Liver (tissue), 9 donors: Measurements from ENCODE around the gene FOXJ2. TPM values are rescaled to one million over a fixed set of nuclear protein-coding genes. Genes with fewer than 3 reads are reported as not detected.
"Not testable (repeated sequence)": the region's sequence is repeated elsewhere in the genome, so short reads cannot be mapped to it uniquely, and the experiment has no call there.

Source experiments
- DNase-seq: peaks from one replicate; pipeline ENCODE4 v3.0.0-alpha.2; 2017; ENCODE audit warnings: low spot score
- H3K27ac ChIP-seq, 2 donors: one replicate each; pipeline ENCODE4 v1.7.0; 2013; ENCODE audit warnings: inconsistent platforms in 2 of 2, low read length in 2 of 2, control low read depth in 1 of 2, low read depth in 1 of 2, mild to moderate bottlenecking in 1 of 2
- H3K27me3 ChIP-seq, 4 donors: one replicate each; pipeline versions ENCODE4 v1.6.1 to v1.7.0; 2013; ENCODE audit warnings: low read length in 3 of 4, inconsistent platforms in 1 of 4, mild to moderate bottlenecking in 1 of 4, moderate library complexity in 1 of 4; ENCODE audit not compliant: control insufficient read depth in 4 of 4, insufficient read depth in 4 of 4
- H3K36me3 ChIP-seq, 4 donors: one replicate each; pipeline versions ENCODE4 v1.6.1 to v1.7.0; 2013; ENCODE audit warnings: low read length in 3 of 4, mild to moderate bottlenecking in 3 of 4, low read depth in 1 of 4, moderate library complexity in 1 of 4; ENCODE audit not compliant: control insufficient read depth in 4 of 4, insufficient read depth in 3 of 4
- H3K4me1 ChIP-seq, 4 donors: one replicate each; pipeline versions ENCODE4 v1.6.1 to v1.7.0; 2013; ENCODE audit warnings: low read length in 3 of 4, mild to moderate bottlenecking in 3 of 4, moderate library complexity in 1 of 4; ENCODE audit not compliant: control insufficient read depth in 4 of 4, insufficient read depth in 4 of 4
- H3K4me3 ChIP-seq, 3 donors: one replicate each; pipeline versions ENCODE4 v1.6.1 to v1.7.0; 2013; ENCODE audit warnings: low read length in 3 of 3, control low read depth in 1 of 3, low read depth in 1 of 3, mild to moderate bottlenecking in 1 of 3
- H3K9ac ChIP-seq, 2 donors: one replicate each; pipeline ENCODE4 v1.7.0; 2013; ENCODE audit warnings: low read length in 2 of 2, mild to moderate bottlenecking in 2 of 2, moderate library complexity in 2 of 2, control low read depth in 1 of 2, low read depth in 1 of 2
- H3K9me3 ChIP-seq, 4 donors: one replicate each; pipeline versions ENCODE4 v1.6.1 to v1.7.0; 2013; ENCODE audit warnings: low read length in 3 of 4; ENCODE audit not compliant: control insufficient read depth in 4 of 4
- FOXA1 ChIP-seq: IDR thresholded peaks from 2 replicates; pipeline ENCODE4 v1.6.1; 2016; ENCODE audit warnings: antibody characterized with exemption
- FOXA2 ChIP-seq: IDR thresholded peaks from 2 replicates; pipeline ENCODE4 v1.6.1; 2016; ENCODE audit warnings: antibody characterized with exemption
- HNF4G ChIP-seq: IDR thresholded peaks from 2 replicates; pipeline ENCODE4 v1.6.1; 2016; ENCODE audit warnings: antibody characterized with exemption
- JUND ChIP-seq, 2 donors: IDR thresholded peaks; 2 replicates each; pipeline ENCODE4 v1.6.1; 2016; ENCODE audit warnings: antibody characterized with exemption in 2 of 2
- NR2F2 ChIP-seq: IDR thresholded peaks from 2 replicates; pipeline ENCODE4 v1.6.1; 2016; ENCODE audit warnings: antibody characterized with exemption
- RAD21 ChIP-seq, 2 donors: IDR thresholded peaks; 2 replicates each; pipeline ENCODE4 v1.6.1; 2016; ENCODE audit warnings: antibody characterized with exemption in 2 of 2, mild to moderate bottlenecking in 2 of 2
- RXRA ChIP-seq, 2 donors: IDR thresholded peaks; 2 replicates each; pipeline ENCODE4 v1.6.1; 2017 to 2018; ENCODE audit warnings: antibody characterized with exemption in 2 of 2, mild to moderate bottlenecking in 1 of 2
- TAF1 ChIP-seq: conservative IDR thresholded peaks from 2 replicates; pipeline ENCODE4 v1.6.1; 2016; ENCODE audit warnings: antibody characterized with exemption, mild to moderate bottlenecking
- YY1 ChIP-seq: IDR thresholded peaks from 2 replicates; pipeline ENCODE4 v1.6.1; 2016; ENCODE audit warnings: antibody characterized with exemption, mild to moderate bottlenecking
- WGBS: extraction: QIAGEN DNeasy Blood & Tissue Kit; methylation state at CpG from one replicate; pipeline ENCODE4 v1.1.7; 2013; 5-methylcytosine and 5-hydroxymethylcytosine counted together
- polyA plus RNA-seq, 2 donors: library from polyadenylated mRNA; stranded (reverse) in 1 of 2; unstranded in 1 of 2; fragments of 200-250 nt in 1 of 2; fragments of >200 nt in 1 of 2; fragmentation: Nextera tagmentation in 1 of 2; extraction: Ambion mirVana in 1 of 2; gene quantifications; one replicate each; pipeline versions ENCODE4 v1.2.1 to v1.2.3, GENCODE V29; 2013 to 2015
- total RNA-seq, 2 donors: library from RNA; depleted of rRNA; stranded (reverse); fragments of >200 nt; gene quantifications; one replicate each; pipeline ENCODE4 v1.2.3, GENCODE V29; 2014
- TF ChIP-seq, protein P1 (sequence below): IDR thresholded peaks from 2 replicates; pipeline ENCODE4 v1.6.1; 2016; ENCODE audit warnings: antibody characterized with exemption
- TF ChIP-seq, protein P2 (sequence below): IDR thresholded peaks from 2 replicates; pipeline ENCODE4 v1.6.1; 2016; ENCODE audit warnings: antibody characterized with exemption, mild to moderate bottlenecking
- TF ChIP-seq, protein P3 (sequence below): fragments of 150-350 bp; IDR thresholded peaks from 2 replicates; pipeline ENCODE4 v1.5.1; 2017; ENCODE audit warnings: improper control_type of control experiment, low read depth, low read length; ENCODE audit not compliant: missing input control
- TF ChIP-seq, protein P4 (sequence below): IDR thresholded peaks from 2 replicates; pipeline ENCODE4 v1.6.1; 2016; ENCODE audit warnings: antibody characterized with exemption
- donor health status: healthy.
- donor health status: healthy.
- donor health status: healthy.
- donor health status: healthy.
- donor health status: healthy.

The FOXJ2 gene
- total and polyA plus RNA-seq, 4 donors = 2.3 to 9.2 (median 3.7) TPM

DNA sequence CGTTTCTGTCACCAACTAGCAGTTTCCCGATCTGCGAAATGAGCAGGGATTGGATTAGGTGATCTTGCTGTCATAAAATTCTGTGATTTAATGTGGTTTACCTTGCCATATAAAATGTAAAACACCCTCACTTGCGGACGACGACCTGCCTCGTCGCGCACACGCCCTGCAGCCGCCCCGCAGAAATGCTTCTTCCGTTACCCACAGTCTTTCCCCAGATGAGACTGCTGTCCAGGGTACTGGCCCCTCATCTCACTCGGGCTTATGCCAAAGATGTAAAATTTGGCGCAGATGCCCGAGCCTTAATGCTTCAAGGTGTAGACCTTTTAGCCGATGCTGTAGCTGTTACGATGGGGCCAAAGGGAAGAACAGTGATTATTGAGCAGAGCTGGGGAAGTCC is 17.7 kb upstream of the FOXJ2 start:
- WGBS = 53% methylated on average over 18 of the region's 18 CpGs
- no peak overlapping the region for H3K4me3 ChIP-seq
- H3K27me3 ChIP-seq = peaks cover 0 to 7% (median 3%) of the 10 kb centered on the region in 4 donors
- TF ChIP-seq, protein P1, sequence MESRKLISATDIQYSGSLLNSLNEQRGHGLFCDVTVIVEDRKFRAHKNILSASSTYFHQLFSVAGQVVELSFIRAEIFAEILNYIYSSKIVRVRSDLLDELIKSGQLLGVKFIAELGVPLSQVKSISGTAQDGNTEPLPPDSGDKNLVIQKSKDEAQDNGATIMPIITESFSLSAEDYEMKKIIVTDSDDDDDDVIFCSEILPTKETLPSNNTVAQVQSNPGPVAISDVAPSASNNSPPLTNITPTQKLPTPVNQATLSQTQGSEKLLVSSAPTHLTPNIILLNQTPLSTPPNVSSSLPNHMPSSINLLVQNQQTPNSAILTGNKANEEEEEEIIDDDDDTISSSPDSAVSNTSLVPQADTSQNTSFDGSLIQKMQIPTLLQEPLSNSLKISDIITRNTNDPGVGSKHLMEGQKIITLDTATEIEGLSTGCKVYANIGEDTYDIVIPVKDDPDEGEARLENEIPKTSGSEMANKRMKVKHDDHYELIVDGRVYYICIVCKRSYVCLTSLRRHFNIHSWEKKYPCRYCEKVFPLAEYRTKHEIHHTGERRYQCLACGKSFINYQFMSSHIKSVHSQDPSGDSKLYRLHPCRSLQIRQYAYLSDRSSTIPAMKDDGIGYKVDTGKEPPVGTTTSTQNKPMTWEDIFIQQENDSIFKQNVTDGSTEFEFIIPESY = no peak
- TF ChIP-seq, protein P2, sequence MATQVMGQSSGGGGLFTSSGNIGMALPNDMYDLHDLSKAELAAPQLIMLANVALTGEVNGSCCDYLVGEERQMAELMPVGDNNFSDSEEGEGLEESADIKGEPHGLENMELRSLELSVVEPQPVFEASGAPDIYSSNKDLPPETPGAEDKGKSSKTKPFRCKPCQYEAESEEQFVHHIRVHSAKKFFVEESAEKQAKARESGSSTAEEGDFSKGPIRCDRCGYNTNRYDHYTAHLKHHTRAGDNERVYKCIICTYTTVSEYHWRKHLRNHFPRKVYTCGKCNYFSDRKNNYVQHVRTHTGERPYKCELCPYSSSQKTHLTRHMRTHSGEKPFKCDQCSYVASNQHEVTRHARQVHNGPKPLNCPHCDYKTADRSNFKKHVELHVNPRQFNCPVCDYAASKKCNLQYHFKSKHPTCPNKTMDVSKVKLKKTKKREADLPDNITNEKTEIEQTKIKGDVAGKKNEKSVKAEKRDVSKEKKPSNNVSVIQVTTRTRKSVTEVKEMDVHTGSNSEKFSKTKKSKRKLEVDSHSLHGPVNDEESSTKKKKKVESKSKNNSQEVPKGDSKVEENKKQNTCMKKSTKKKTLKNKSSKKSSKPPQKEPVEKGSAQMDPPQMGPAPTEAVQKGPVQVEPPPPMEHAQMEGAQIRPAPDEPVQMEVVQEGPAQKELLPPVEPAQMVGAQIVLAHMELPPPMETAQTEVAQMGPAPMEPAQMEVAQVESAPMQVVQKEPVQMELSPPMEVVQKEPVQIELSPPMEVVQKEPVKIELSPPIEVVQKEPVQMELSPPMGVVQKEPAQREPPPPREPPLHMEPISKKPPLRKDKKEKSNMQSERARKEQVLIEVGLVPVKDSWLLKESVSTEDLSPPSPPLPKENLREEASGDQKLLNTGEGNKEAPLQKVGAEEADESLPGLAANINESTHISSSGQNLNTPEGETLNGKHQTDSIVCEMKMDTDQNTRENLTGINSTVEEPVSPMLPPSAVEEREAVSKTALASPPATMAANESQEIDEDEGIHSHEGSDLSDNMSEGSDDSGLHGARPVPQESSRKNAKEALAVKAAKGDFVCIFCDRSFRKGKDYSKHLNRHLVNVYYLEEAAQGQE = peak; percentile 22
- H3K4me1 ChIP-seq = peaks cover 0 to 6% (median 2%) of the 10 kb centered on the region in 4 donors
- H3K27ac ChIP-seq = no peak overlapping the region
- DNase-seq = no peak
- H3K36me3 ChIP-seq = no peaks in the 10 kb centered on the region
- H3K9me3 ChIP-seq = no peaks in the 10 kb centered on the region
- H3K9ac ChIP-seq = no peak overlapping the region

DNA sequence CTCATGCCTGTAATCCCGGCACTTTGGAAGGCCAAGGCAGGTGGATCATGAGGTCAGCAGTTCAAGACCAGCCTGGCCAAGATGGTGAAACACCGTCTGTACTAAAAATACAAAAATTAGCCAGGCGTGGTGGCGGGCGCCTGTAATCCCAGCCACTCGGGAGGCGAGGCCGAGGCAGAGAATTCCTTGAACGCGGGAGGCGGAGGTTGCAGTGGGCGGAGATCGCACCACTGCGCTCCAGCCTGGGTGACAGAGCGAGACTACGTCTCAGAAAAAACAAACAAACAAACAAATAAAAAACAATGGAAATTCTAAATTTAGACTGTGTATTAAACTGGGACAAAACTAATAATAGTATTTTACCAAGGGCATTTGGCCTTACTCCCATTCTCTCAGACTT is 14.3 kb upstream of the FOXJ2 start:
- H3K4me1 ChIP-seq, DNase-seq: not testable (repeated sequence)
- 57% methylated on average over 16 of the region's 16 CpGs for WGBS

DNA sequence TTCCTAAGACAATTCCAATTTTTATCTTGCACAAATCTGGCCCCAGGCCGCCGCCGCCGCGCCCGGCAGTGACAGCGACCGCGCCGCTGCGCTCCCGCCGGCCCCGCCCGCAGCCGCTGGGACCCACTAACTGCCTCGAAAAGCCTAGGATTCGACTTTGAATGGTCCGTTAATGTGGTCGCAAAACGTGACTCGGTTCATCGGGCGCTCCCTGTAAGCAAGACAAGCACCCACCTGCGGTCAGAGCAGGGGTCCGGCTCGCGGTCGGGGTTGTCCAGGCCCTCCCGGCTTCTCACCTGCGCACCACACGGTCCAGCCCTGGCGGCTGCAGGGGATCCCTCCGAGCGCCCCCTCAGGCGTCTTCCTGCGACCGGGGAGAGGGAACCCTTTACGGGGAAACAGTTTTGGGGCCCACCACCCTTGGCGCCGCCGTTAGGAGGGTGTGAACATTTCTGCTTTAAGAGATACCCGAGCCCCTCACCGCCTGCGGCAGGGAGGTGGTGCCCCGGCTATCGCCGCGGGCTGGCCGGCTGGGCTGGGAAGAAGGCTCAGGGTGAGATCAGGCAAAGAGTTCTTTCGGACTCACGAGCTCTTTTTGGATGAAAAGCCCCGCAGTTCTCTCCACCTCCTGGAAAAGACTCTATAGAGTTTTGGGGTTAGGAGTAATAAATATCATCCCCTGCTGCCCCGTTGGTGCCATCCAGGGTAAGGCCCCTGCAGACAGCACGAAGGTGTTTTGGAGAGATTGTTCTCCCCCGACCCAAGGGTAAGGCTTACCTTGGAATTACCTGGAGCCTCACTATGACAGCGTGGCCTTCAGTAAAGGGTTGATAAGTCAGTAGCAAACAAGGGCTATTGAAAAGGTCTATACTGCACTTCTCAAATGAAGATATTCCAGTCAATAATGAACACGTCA is 13.6 kb upstream of the FOXJ2 start:
- Histone ChIP-seq H3K4me1 (peaks cover 0 to 6% (median 2%) of the 10 kb centered on the region in 4 donors), H3K36me3 (no peaks in the 10 kb centered on the region), H3K27me3 (peaks cover 0 to 9% (median 3%) of the 10 kb centered on the region in 4 donors), H3K4me3 (peak overlapping the region in 1 of 3 donors; percentile 36), H3K27ac (no peak overlapping the region), H3K9me3 (no peaks in the 10 kb centered on the region), H3K9ac (no peak overlapping the region)
- WGBS = 6% methylated on average over 58 of the region's 58 CpGs
- peak; percentile 72 for DNase-seq
- TF ChIP-seq RAD21 (IDR thresholded peaks at IDR 0.05) = no peak
- TF ChIP-seq FOXA2 = no peak
- TF ChIP-seq JUND (IDR thresholded peaks at IDR 0.05) = no peak
- TF ChIP-seq YY1 = no peak
- TF ChIP-seq RXRA (IDR thresholded peaks at IDR 0.05) = no peak
- no peak for TF ChIP-seq FOXA1
- TF ChIP-seq, protein P3, sequence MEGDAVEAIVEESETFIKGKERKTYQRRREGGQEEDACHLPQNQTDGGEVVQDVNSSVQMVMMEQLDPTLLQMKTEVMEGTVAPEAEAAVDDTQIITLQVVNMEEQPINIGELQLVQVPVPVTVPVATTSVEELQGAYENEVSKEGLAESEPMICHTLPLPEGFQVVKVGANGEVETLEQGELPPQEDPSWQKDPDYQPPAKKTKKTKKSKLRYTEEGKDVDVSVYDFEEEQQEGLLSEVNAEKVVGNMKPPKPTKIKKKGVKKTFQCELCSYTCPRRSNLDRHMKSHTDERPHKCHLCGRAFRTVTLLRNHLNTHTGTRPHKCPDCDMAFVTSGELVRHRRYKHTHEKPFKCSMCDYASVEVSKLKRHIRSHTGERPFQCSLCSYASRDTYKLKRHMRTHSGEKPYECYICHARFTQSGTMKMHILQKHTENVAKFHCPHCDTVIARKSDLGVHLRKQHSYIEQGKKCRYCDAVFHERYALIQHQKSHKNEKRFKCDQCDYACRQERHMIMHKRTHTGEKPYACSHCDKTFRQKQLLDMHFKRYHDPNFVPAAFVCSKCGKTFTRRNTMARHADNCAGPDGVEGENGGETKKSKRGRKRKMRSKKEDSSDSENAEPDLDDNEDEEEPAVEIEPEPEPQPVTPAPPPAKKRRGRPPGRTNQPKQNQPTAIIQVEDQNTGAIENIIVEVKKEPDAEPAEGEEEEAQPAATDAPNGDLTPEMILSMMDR = no peak
- no peak for TF ChIP-seq HNF4G
- no peak for TF ChIP-seq NR2F2
- TF ChIP-seq, protein P2 = no peak
- no peak for TF ChIP-seq TAF1
- TF ChIP-seq, protein P4, sequence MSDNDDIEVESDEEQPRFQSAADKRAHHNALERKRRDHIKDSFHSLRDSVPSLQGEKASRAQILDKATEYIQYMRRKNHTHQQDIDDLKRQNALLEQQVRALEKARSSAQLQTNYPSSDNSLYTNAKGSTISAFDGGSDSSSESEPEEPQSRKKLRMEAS = no peak

More for the DNA sequence above, 14.3 kb upstream of the FOXJ2 start:
- not testable (repeated sequence) for H3K36me3 ChIP-seq, H3K27me3 ChIP-seq, H3K27ac ChIP-seq, H3K9me3 ChIP-seq, H3K9ac ChIP-seq
- H3K4me3 ChIP-seq = peak overlapping the region in 1 of 3 donors; percentile 36
